Stimulated activated naive CD8-positive, alpha-beta T cell treated with anti-CD3 and anti-CD28 coated beads, Interleukin-15, Interleukin-2, amounts not matched to agents 100 ng/mL and 50 ng/mL, for 24 hours (primary cell): Measurements from ENCODE around the gene MYRFL.

Experiments used
- H3K27ac Mint-ChIP-seq: one replicate; pipeline ENCODE4 v1.8.0; 2021; ENCODE audit warnings: mild to moderate bottlenecking, mixed read lengths
- H3K27me3 Mint-ChIP-seq: one replicate; pipeline ENCODE4 v1.8.0; 2021; ENCODE audit warnings: mixed read lengths
- H3K36me3 Mint-ChIP-seq: one replicate; pipeline ENCODE4 v1.8.0; 2021; ENCODE audit warnings: low read depth, mixed read lengths
- H3K4me1 Mint-ChIP-seq: one replicate; pipeline ENCODE4 v1.8.0; 2021; ENCODE audit warnings: low read depth, mixed read lengths
- H3K4me3 Mint-ChIP-seq: one replicate; pipeline ENCODE4 v1.8.0; 2021; ENCODE audit warnings: mild to moderate bottlenecking, mixed read lengths
- H3K9me3 Mint-ChIP-seq: one replicate; pipeline ENCODE4 v1.8.0; 2021; ENCODE audit warnings: mixed read lengths

The MYRFL gene

GRCh38 chr12:69949311-69950002, 124.4 kb downstream of the MYRFL start:
- Mint-ChIP-seq H3K4me3 (no peak overlapping the region), H3K27me3 (peaks cover 8% of the 10 kb centered on the region), H3K4me1 (no peaks in the 10 kb centered on the region), H3K36me3 (no peaks in the 10 kb centered on the region), H3K27ac (no peak overlapping the region), H3K9me3 (peaks cover 4% of the 10 kb centered on the region)

- peaks cover 4% of the 10 kb centered on the region for H3K9me3 Mint-ChIP-seq
- no peaks in the 10 kb centered on the region for H3K4me1 Mint-ChIP-seq
- no peaks in the 10 kb centered on the region for H3K36me3 Mint-ChIP-seq
- H3K4me3 Mint-ChIP-seq, result no peak overlapping the region
- peaks cover 8% of the 10 kb centered on the region for H3K27me3 Mint-ChIP-seq
- no peak overlapping the region for H3K27ac Mint-ChIP-seq
These were observed 126.1 kb downstream of the MYRFL start for GRCh38 chr12:69951108-69951507.

GRCh38 chr12:69952890-69953289, 127.9 kb downstream of the MYRFL start:
- no peak overlapping the region for H3K27ac Mint-ChIP-seq
- no peaks in the 10 kb centered on the region for H3K36me3 Mint-ChIP-seq
- H3K4me1 Mint-ChIP-seq, result no peaks in the 10 kb centered on the region
- peaks cover 10% of the 10 kb centered on the region for H3K27me3 Mint-ChIP-seq
- no peak overlapping the region for H3K4me3 Mint-ChIP-seq
- H3K9me3 Mint-ChIP-seq, result peaks cover 4% of the 10 kb centered on the region

- Mint-ChIP-seq H3K4me3 (no peak overlapping the region), H3K36me3 (no peaks in the 10 kb centered on the region), H3K9me3 (no peaks in the 10 kb centered on the region), H3K27me3 (peaks cover 17% of the 10 kb centered on the region), H3K27ac (no peak overlapping the region), H3K4me1 (no peaks in the 10 kb centered on the region)
These were observed 136.2 kb downstream of the MYRFL start for GRCh38 chr12:69961246-69961645.

GRCh38 chr12:69966409-69966808, 141.4 kb downstream of the MYRFL start:
- Mint-ChIP-seq H3K9me3 (no peaks in the 10 kb centered on the region), H3K27me3 (peaks cover 4% of the 10 kb centered on the region), H3K27ac (no peak overlapping the region), H3K4me3 (no peak overlapping the region), H3K36me3 (no peaks in the 10 kb centered on the region), H3K4me1 (no peaks in the 10 kb centered on the region)

- no peak overlapping the region for H3K4me3 Mint-ChIP-seq
- no peak overlapping the region for H3K27ac Mint-ChIP-seq
- no peaks in the 10 kb centered on the region for H3K4me1 Mint-ChIP-seq
- peaks cover 2% of the 10 kb centered on the region for H3K27me3 Mint-ChIP-seq
- no peaks in the 10 kb centered on the region for H3K9me3 Mint-ChIP-seq
- no peaks in the 10 kb centered on the region for H3K36me3 Mint-ChIP-seq
These were observed 141.8 kb downstream of the MYRFL start for GRCh38 chr12:69966839-69967238.

- Mint-ChIP-seq H3K9me3 (no peaks in the 10 kb centered on the region), H3K27ac (no peak overlapping the region), H3K4me3 (no peak overlapping the region), H3K27me3 (peaks cover 2% of the 10 kb centered on the region), H3K36me3 (no peaks in the 10 kb centered on the region), H3K4me1 (no peaks in the 10 kb centered on the region)
These were observed 144.0 kb downstream of the MYRFL start for GRCh38 chr12:69969011-69969410.

GRCh38 chr12:69972136-69972535, 147.1 kb downstream of the MYRFL start:
- no peaks in the 10 kb centered on the region for H3K9me3 Mint-ChIP-seq
- H3K4me1 Mint-ChIP-seq, result no peaks in the 10 kb centered on the region
- peaks cover 10% of the 10 kb centered on the region for H3K27me3 Mint-ChIP-seq
- no peaks in the 10 kb centered on the region for H3K36me3 Mint-ChIP-seq
- no peak overlapping the region for H3K27ac Mint-ChIP-seq
- no peak overlapping the region for H3K4me3 Mint-ChIP-seq

GRCh38 chr12:69978020-69978419, 153.0 kb downstream of the MYRFL start:
- H3K9me3 Mint-ChIP-seq, result no peaks in the 10 kb centered on the region
- H3K27me3 Mint-ChIP-seq, result peaks cover 14% of the 10 kb centered on the region
- H3K36me3 Mint-ChIP-seq, result no peaks in the 10 kb centered on the region
- H3K4me1 Mint-ChIP-seq, result no peaks in the 10 kb centered on the region
- no peak overlapping the region for H3K27ac Mint-ChIP-seq
- H3K4me3 Mint-ChIP-seq, result no peak overlapping the region

GRCh38 chr12:69981881-69982475, 157.0 kb downstream of the MYRFL start:
- Mint-ChIP-seq H3K36me3 (no peaks in the 10 kb centered on the region), H3K4me3 (no peak overlapping the region), H3K27ac (no peak overlapping the region), H3K27me3 (peaks cover 7% of the 10 kb centered on the region), H3K9me3 (no peaks in the 10 kb centered on the region), H3K4me1 (no peaks in the 10 kb centered on the region)

GRCh38 chr12:69984241-69984640, 159.2 kb downstream of the MYRFL start:
- H3K27me3 Mint-ChIP-seq, result peaks cover 7% of the 10 kb centered on the region
- no peaks in the 10 kb centered on the region for H3K4me1 Mint-ChIP-seq
- H3K9me3 Mint-ChIP-seq, result no peaks in the 10 kb centered on the region
- H3K4me3 Mint-ChIP-seq, result no peak overlapping the region
- H3K27ac Mint-ChIP-seq, result no peak overlapping the region
- H3K36me3 Mint-ChIP-seq, result no peaks in the 10 kb centered on the region

GRCh38 chr12:69985656-69986055, 160.6 kb downstream of the MYRFL start:
- Mint-ChIP-seq H3K27me3 (peaks cover 7% of the 10 kb centered on the region), H3K4me3 (no peak overlapping the region), H3K9me3 (no peaks in the 10 kb centered on the region), H3K27ac (no peak overlapping the region), H3K36me3 (no peaks in the 10 kb centered on the region), H3K4me1 (no peaks in the 10 kb centered on the region)

- Mint-ChIP-seq H3K27me3 (peaks cover 5% of the 10 kb centered on the region), H3K4me1 (no peaks in the 10 kb centered on the region), H3K9me3 (no peaks in the 10 kb centered on the region), H3K4me3 (no peak overlapping the region), H3K36me3 (no peaks in the 10 kb centered on the region), H3K27ac (no peak overlapping the region)
These were observed 161.1 kb downstream of the MYRFL start for GRCh38 chr12:69986114-69986513.

- H3K9me3 Mint-ChIP-seq, result no peaks in the 10 kb centered on the region
- H3K27ac Mint-ChIP-seq, result no peak overlapping the region
- H3K36me3 Mint-ChIP-seq, result no peaks in the 10 kb centered on the region
- H3K4me3 Mint-ChIP-seq, result no peak overlapping the region
- no peaks in the 10 kb centered on the region for H3K4me1 Mint-ChIP-seq
- peaks cover 9% of the 10 kb centered on the region for H3K27me3 Mint-ChIP-seq
These were observed 162.6 kb downstream of the MYRFL start for GRCh38 chr12:69987579-69988091.

GRCh38 chr12:69988481-69989321, 163.7 kb downstream of the MYRFL start:
- no peaks in the 10 kb centered on the region for H3K9me3 Mint-ChIP-seq
- no peak overlapping the region for H3K27ac Mint-ChIP-seq
- H3K4me3 Mint-ChIP-seq, result no peak overlapping the region
- no peaks in the 10 kb centered on the region for H3K4me1 Mint-ChIP-seq
- peaks cover 9% of the 10 kb centered on the region for H3K27me3 Mint-ChIP-seq
- no peaks in the 10 kb centered on the region for H3K36me3 Mint-ChIP-seq
